NCI-H1417 (cell line): Measurements from ENCODE around the gene ETV6.
A peak's percentile ranks its signal among the peaks of the same experiment; 100 is the strongest.

Experiments used
- DNase-seq, 3 experiments: peaks; one replicate each; lab custom pipeline; 2025; lab: John Stamatoyannopoulos, UW

Gene ETV6

GRCh38 chr12:11758510-11759493 is 109.3 kb downstream of the ETV6 start:
- DNase-seq, result no peak

- no peak for DNase-seq
Measured at GRCh38 chr12:11759494-11759878, 110.0 kb downstream of the ETV6 start.

GRCh38 chr12:11759899-11760298 is 110.4 kb downstream of the ETV6 start:
- DNase-seq, result no peak

- no peak for DNase-seq
Measured at GRCh38 chr12:11761869-11762567, 112.5 kb downstream of the ETV6 start.

- DNase-seq, result no peak
Measured at GRCh38 chr12:11762723-11763326, 113.4 kb downstream of the ETV6 start.

GRCh38 chr12:11763760-11764520 is 114.5 kb downstream of the ETV6 start:
- no peak for DNase-seq

GRCh38 chr12:11764837-11765236 is 115.4 kb downstream of the ETV6 start:
- no peak for DNase-seq

GRCh38 chr12:11765421-11765816 is 115.9 kb downstream of the ETV6 start:
- DNase-seq, result no peak

- no peak for DNase-seq
Measured at GRCh38 chr12:11765817-11766794, 116.6 kb downstream of the ETV6 start.

- DNase-seq, result no peak
Measured at GRCh38 chr12:11767029-11767724, 117.7 kb downstream of the ETV6 start.

- DNase-seq, result no peak
Measured at GRCh38 chr12:11767798-11768197, 118.3 kb downstream of the ETV6 start.

- DNase-seq, result no peak
Measured at GRCh38 chr12:11768233-11768965, 118.9 kb downstream of the ETV6 start.

- DNase-seq, result no peak
Measured at GRCh38 chr12:11769723-11770514, 120.4 kb downstream of the ETV6 start.

- peak in 1 of 3 experiments; percentile 20 for DNase-seq
Measured at GRCh38 chr12:11771356-11771755, 121.9 kb downstream of the ETV6 start.

- DNase-seq, result no peak
Measured at GRCh38 chr12:11771895-11772502, 122.5 kb downstream of the ETV6 start.

- DNase-seq, result no peak
Measured at GRCh38 chr12:11773889-11774677, 124.6 kb downstream of the ETV6 start.

- DNase-seq, result no peak
Measured at GRCh38 chr12:11774821-11775220, 125.3 kb downstream of the ETV6 start.
